CD14-positive monocyte (primary cell): ENCODE measurements around the gene MFAP3. TPM values are rescaled to one million over a fixed set of nuclear protein-coding genes. Genes with fewer than 3 reads are reported as not detected.

Experiments
- DNase-seq, 3 donors: peaks; one replicate each; pipeline ENCODE4 v3.0.0-alpha.2; 2011 to 2022
- H2AFZ ChIP-seq: 2 replicates; pipeline ENCODE4 v1.6.0; 2012; ENCODE audit warnings: mild to moderate bottlenecking, low read depth, low read length, inconsistent platforms; ENCODE audit not compliant: insufficient read depth, poor library complexity, severe bottlenecking
- H3K27ac ChIP-seq, 2 donors: 1 replicate in 1 of 2; 2 replicates in 1 of 2; pipeline ENCODE4 v1.5.1; 2012 to 2013; ENCODE audit warnings: low read length in 2 of 2, control low read depth in 1 of 2, inconsistent platforms in 1 of 2, low read depth in 1 of 2, mild to moderate bottlenecking in 1 of 2
- H3K27me3 ChIP-seq, 2 donors: one replicate each; pipeline versions ENCODE4 v1.6.0 to v1.6.1; 2011 to 2013; ENCODE audit warnings: low read length in 2 of 2; ENCODE audit not compliant: control insufficient read depth in 2 of 2, insufficient read depth in 2 of 2
- H3K36me3 ChIP-seq, 2 donors: replicated peaks in 1 of 2; 1 replicate in 1 of 2; 2 replicates in 1 of 2; pipeline versions ENCODE4 v1.5.1 to v1.6.1; 2012 to 2013; ENCODE audit warnings: low read length in 2 of 2, control low read depth in 1 of 2, inconsistent platforms in 1 of 2, mild to moderate bottlenecking in 1 of 2; ENCODE audit not compliant: insufficient read depth in 2 of 2, control insufficient read depth in 1 of 2
- H3K4me1 ChIP-seq, 2 donors: 1 replicate in 1 of 2; 2 replicates in 1 of 2; pipeline versions ENCODE4 v1.5.1 to v1.6.1; 2012 to 2013; ENCODE audit warnings: low read length in 2 of 2, control low read depth in 1 of 2, inconsistent platforms in 1 of 2, mild to moderate bottlenecking in 1 of 2, moderate library complexity in 1 of 2; ENCODE audit not compliant: insufficient read depth in 2 of 2, control insufficient read depth in 1 of 2
- H3K4me2 ChIP-seq: replicated peaks from 2 replicates; pipeline ENCODE3; 2012; ENCODE audit warnings: low read length, moderate library complexity, mild to moderate bottlenecking; ENCODE audit not compliant: poor library complexity, severe bottlenecking; ENCODE audit errors: extremely low read depth
- H3K4me3 ChIP-seq, 3 experiments: fragments of 200-600 bp in 1 of 3; sonication (generic) in 1 of 3; replicated peaks in 1 of 3; 1 replicate in 2 of 3; 2 replicates in 1 of 3; pipeline ENCODE4 v1.5.1; 2011 to 2013; ENCODE audit warnings: low read length in 3 of 3, mild to moderate bottlenecking in 3 of 3, control low read depth in 2 of 3, low read depth in 2 of 3, inconsistent platforms in 1 of 3, moderate library complexity in 1 of 3
- H3K79me2 ChIP-seq: 2 replicates; pipeline ENCODE4 v1.6.0; 2012; ENCODE audit warnings: mild to moderate bottlenecking, control low read depth, inconsistent platforms, low read length, moderate library complexity; ENCODE audit not compliant: insufficient read depth
- H3K9ac ChIP-seq: 2 replicates; pipeline ENCODE4 v1.6.0; 2017; ENCODE audit warnings: low read length, mild to moderate bottlenecking; ENCODE audit not compliant: insufficient read depth, poor library complexity, severe bottlenecking
- H3K9me3 ChIP-seq, 2 donors: replicated peaks in 1 of 2; 1 replicate in 1 of 2; 2 replicates in 1 of 2; pipeline versions ENCODE4 v1.5.1 to v1.6.1; 2012 to 2013; ENCODE audit warnings: low read length in 2 of 2, control low read depth in 1 of 2; ENCODE audit not compliant: control insufficient read depth in 1 of 2, insufficient read depth in 1 of 2
- H4K20me1 ChIP-seq: 2 replicates; pipeline ENCODE4 v1.6.0; 2012; ENCODE audit warnings: mild to moderate bottlenecking, low read length, control low read depth, moderate library complexity; ENCODE audit not compliant: insufficient read depth
- H3K27ac Mint-ChIP-seq, 7 donors: one replicate each; pipeline ENCODE4 v1.8.0; 2020; ENCODE audit warnings: mild to moderate bottlenecking in 7 of 7, mixed read lengths in 7 of 7, moderate library complexity in 6 of 7, inconsistent platforms in 2 of 7
- H3K27me3 Mint-ChIP-seq, 3 donors: one replicate each; pipeline ENCODE4 v1.8.0; 2021 to 2022; ENCODE audit warnings: low read depth in 3 of 3, mild to moderate bottlenecking in 3 of 3, mixed read lengths in 3 of 3, moderate library complexity in 3 of 3, inconsistent platforms in 1 of 3
- H3K36me3 Mint-ChIP-seq, 2 donors: one replicate each; pipeline ENCODE4 v1.8.0; 2020; ENCODE audit warnings: mixed read lengths in 2 of 2, inconsistent platforms in 1 of 2, mild to moderate bottlenecking in 1 of 2
- H3K4me1 Mint-ChIP-seq: one replicate; pipeline ENCODE4 v1.8.0; 2020; ENCODE audit warnings: mild to moderate bottlenecking, mixed read lengths
- H3K4me3 Mint-ChIP-seq, 2 donors: one replicate each; pipeline ENCODE4 v1.8.0; 2020; ENCODE audit warnings: mild to moderate bottlenecking in 2 of 2, mixed read lengths in 2 of 2, moderate library complexity in 1 of 2
- H3K9me3 Mint-ChIP-seq, 7 donors: one replicate each; pipeline ENCODE4 v1.8.0; 2020 to 2022; ENCODE audit warnings: mixed read lengths in 7 of 7, mild to moderate bottlenecking in 6 of 7, moderate library complexity in 6 of 7, inconsistent platforms in 2 of 7
- CTCF ChIP-seq: fragments of 200-600 bp; IDR thresholded peaks from one replicate; pipeline ENCODE4 v1.8.0; 2022; ENCODE audit warnings: antibody characterized with exemption, mild to moderate bottlenecking
- WGBS: methylation state at CpG from one replicate; pipeline ENCODE4 v1.1.5; 2013; ENCODE audit warnings: missing lambda C conversion rate; ENCODE audit not compliant: insufficient coverage; 5-methylcytosine and 5-hydroxymethylcytosine counted together
- intact Hi-C, 2 donors: fragments of 100-400 bp; cut with micrococcal nuclease; formaldehyde crosslinking; loops; one replicate each; pipeline versions ENCODE4 v1.15.0 to v1.15.1; 2023
- polyA plus RNA-seq, 3 donors: library from polyadenylated mRNA; depleted of rRNA in 1 of 3; unstranded in 2 of 3; stranded (reverse) in 1 of 3; fragments of 300-500 nt in 2 of 3; fragments of >200 nt in 1 of 3; fragmentation: Illumina TruSeq in 2 of 3; gene quantifications; 1 replicate in 2 of 3; 2 replicates in 1 of 3; pipeline ENCODE4 v1.2.3, GENCODE V29; 2012 to 2021

MFAP3 gene
- polyA plus RNA-seq, 3 donors: 7.4 to 13.1 (median 8.6) TPM

GRCh38 chr5:154046486-154046885, 7.7 kb downstream of the MFAP3 start:
- H3K4me3 Mint-ChIP-seq: no peak overlapping the region

GRCh38 chr5:154047324-154047723, 8.6 kb downstream of the MFAP3 start:
- no peaks in the 10 kb centered on the region for H3K27me3 ChIP-seq
- Mint-ChIP-seq H3K27ac (peak overlapping the region in 1 of 7 donors; percentile 12), H3K27me3 (no peaks in the 10 kb centered on the region), H3K9me3 (no peaks in the 10 kb centered on the region), H3K4me1 (peaks cover 21% of the 10 kb centered on the region), H3K4me3 (no peak overlapping the region), H3K36me3 (peaks cover 30 to 33% of the 10 kb centered on the region in 2 donors)
- H3K27ac ChIP-seq: no peak overlapping the region
- H3K4me1 ChIP-seq: peaks cover 8% of the 10 kb centered on the region in 2 donors
- 100% methylated on average over 2 of the region's 3 CpGs for WGBS
- H3K4me2 ChIP-seq: no peak overlapping the region
- intact Hi-C loops: no loop called here
- H2AFZ ChIP-seq: no peak overlapping the region
- TF ChIP-seq CTCF: no peak
- no peak for DNase-seq
- no peaks in the 10 kb centered on the region for H3K9me3 ChIP-seq
- peaks cover 33% of the 10 kb centered on the region for H3K79me2 ChIP-seq
- H4K20me1 ChIP-seq: peaks cover 56% of the 10 kb centered on the region
- peaks cover 16 to 47% of the 10 kb centered on the region in 2 donors for H3K36me3 ChIP-seq
- H3K4me3 ChIP-seq: no peak overlapping the region
- no peak overlapping the region for H3K9ac ChIP-seq

More at GRCh38 chr5:154046486-154046885, 7.7 kb downstream of the MFAP3 start:
- Histone ChIP-seq H3K4me3 (no peak overlapping the region), H3K27ac (no peak overlapping the region), H3K27me3 (no peaks in the 10 kb centered on the region), H3K36me3 (peaks cover 12 to 38% of the 10 kb centered on the region in 2 donors), H3K4me1 (peaks cover 15% of the 10 kb centered on the region in 2 donors), H3K9ac (no peak overlapping the region), H3K79me2 (peaks cover 41% of the 10 kb centered on the region), H3K9me3 (no peaks in the 10 kb centered on the region), H2AFZ (no peak overlapping the region), H4K20me1 (peaks cover 56% of the 10 kb centered on the region), H3K4me2 (no peak overlapping the region)
- DNase-seq: no peak
- no peak for TF ChIP-seq CTCF
- Mint-ChIP-seq H3K4me1 (peaks cover 28% of the 10 kb centered on the region), H3K9me3 (no peaks in the 10 kb centered on the region), H3K36me3 (peaks cover 25 to 28% of the 10 kb centered on the region in 2 donors), H3K27ac (peak overlapping the region in 1 of 7 donors; percentile 57), H3K27me3 (no peaks in the 10 kb centered on the region)
- intact Hi-C loops: no loop called here
- 84% methylated on average over 3 of the region's 7 CpGs for WGBS
